Activated gamma-delta T cell treated with Interleukin-2 at 50 U/mL for 16 hours (primary cell): Measurements from ENCODE around the gene ZNF22.
A peak's percentile ranks its signal among the peaks of the same experiment; 100 is the strongest.
"Not testable (repeated sequence)": the region's sequence is repeated elsewhere in the genome, so short reads cannot be mapped to it uniquely, and the experiment has no call there.

Source experiments
- DNase-seq: peaks from one replicate; pipeline ENCODE4 v3.0.0-alpha.2; 2020

Gene ZNF22

GRCh38 chr10:44992732-44993225 is 7.9 kb upstream of the ZNF22 start:
- no peak for DNase-seq

- no peak for DNase-seq
These were observed 7.3 kb upstream of the ZNF22 start for GRCh38 chr10:44993226-44993921.

GRCh38 chr10:44993922-44994751 is 6.6 kb upstream of the ZNF22 start:
- no peak for DNase-seq

GRCh38 chr10:44994752-44995530 is 5.8 kb upstream of the ZNF22 start:
- DNase-seq = no peak

- no peak for DNase-seq
These were observed 5.2 kb upstream of the ZNF22 start for GRCh38 chr10:44995581-44995913.

- no peak for DNase-seq
These were observed 4.6 kb upstream of the ZNF22 start for GRCh38 chr10:44995914-44996669.

- no peak for DNase-seq
These were observed 3.5 kb upstream of the ZNF22 start for GRCh38 chr10:44997105-44997748.

GRCh38 chr10:44998146-44998631 is 2.5 kb upstream of the ZNF22 start:
- no peak for DNase-seq

- no peak for DNase-seq
These were observed 478 bp upstream of the ZNF22 start for GRCh38 chr10:45000138-45000751.

- DNase-seq = peak; percentile 44
These were observed 842 bp downstream of the ZNF22 start for GRCh38 chr10:45001381-45002148.

GRCh38 chr10:45003432-45004000 is 2.8 kb downstream of the ZNF22 start:
- DNase-seq = no peak

GRCh38 chr10:45004661-45005060 is 3.9 kb downstream of the ZNF22 start:
- no peak for DNase-seq

GRCh38 chr10:45005284-45005683 is 4.6 kb downstream of the ZNF22 start:
- no peak for DNase-seq

- no peak for DNase-seq
These were observed 5.7 kb downstream of the ZNF22 start for GRCh38 chr10:45006276-45007030.

GRCh38 chr10:45008524-45009161 is 7.9 kb downstream of the ZNF22 start:
- no peak for DNase-seq

- not testable (repeated sequence) for DNase-seq
These were observed 13.8 kb downstream of the ZNF22 start for GRCh38 chr10:45014557-45014956.

- no peak for DNase-seq
These were observed 14.9 kb downstream of the ZNF22 start for GRCh38 chr10:45015590-45015989.

GRCh38 chr10:45023426-45023825 is 22.7 kb downstream of the ZNF22 start:
- no peak for DNase-seq

GRCh38 chr10:45034301-45034700 is 33.6 kb downstream of the ZNF22 start:
- no peak for DNase-seq
